Peyer's patch (tissue), 4 donors: ENCODE results near the gene ZC3H7A. TPM values are rescaled to one million over a fixed set of nuclear protein-coding genes. Genes with fewer than 3 reads are reported as not detected.

Experiments used
- DNase-seq, 3 donors: peaks; one replicate each; pipeline ENCODE4 v3.0.0-alpha.2; 2017 to 2019
- H3K27ac ChIP-seq, 4 donors: fragments of 200-600 bp; sonication (generic); one replicate each; pipeline ENCODE4 v1.5.1; 2016 to 2019
- H3K27me3 ChIP-seq, 2 donors: fragments of 200-600 bp; sonication (generic); one replicate each; pipeline ENCODE4 v1.5.1; 2019
- H3K36me3 ChIP-seq, 3 donors: fragments of 200-600 bp; sonication (generic); one replicate each; pipeline ENCODE4 v1.5.1; 2016 to 2019
- H3K4me1 ChIP-seq, 4 donors: fragments of 200-600 bp; sonication (generic); one replicate each; pipeline ENCODE4 v1.5.1; 2016 to 2019
- H3K4me3 ChIP-seq, 4 donors: fragments of 200-600 bp; sonication (generic); 1 replicate in 3 of 4; 2 replicates in 1 of 4; pipeline ENCODE4 v1.5.1; 2016 to 2019; ENCODE audit warnings: mild to moderate bottlenecking in 1 of 4
- H3K9me3 ChIP-seq, 4 donors: fragments of 200-600 bp; sonication (generic); one replicate each; pipeline ENCODE4 v1.5.1; 2016 to 2019; ENCODE audit warnings: mild to moderate bottlenecking in 1 of 4
- POLR2A ChIP-seq, 2 donors: fragments of 450-650 bp; IDR thresholded peaks; one replicate each; pipeline ENCODE4 v1.5.1; 2017; ENCODE audit warnings: antibody characterized with exemption in 2 of 2, mild to moderate bottlenecking in 2 of 2, moderate library complexity in 2 of 2
- total RNA-seq, 4 donors: library from RNA; depleted of rRNA; stranded (reverse); fragments of >200 nt; gene quantifications; one replicate each; pipeline ENCODE4 v1.1.0, GENCODE V29; 2016
- TF ChIP-seq, protein P1 (sequence below), 6 experiments: fragments of 450-650 bp in 4 of 6; fragments of 200-600 bp in 2 of 6; sonication (generic) in 1 of 6; IDR thresholded peaks; one replicate each; pipeline ENCODE4 v1.5.1; 2017 to 2019; ENCODE audit warnings: antibody characterized with exemption in 6 of 6, mild to moderate bottlenecking in 3 of 6, moderate library complexity in 1 of 6

Gene ZC3H7A
- total RNA-seq, 4 donors from 2014 or later, result 54.9 to 122 (median 72.5) TPM

GRCh38 chr16:11717811-11718210, 79.2 kb downstream of the ZC3H7A start:
- no peak for TF ChIP-seq POLR2A (IDR thresholded peaks at IDR 0.05)
- TF ChIP-seq, protein P1, sequence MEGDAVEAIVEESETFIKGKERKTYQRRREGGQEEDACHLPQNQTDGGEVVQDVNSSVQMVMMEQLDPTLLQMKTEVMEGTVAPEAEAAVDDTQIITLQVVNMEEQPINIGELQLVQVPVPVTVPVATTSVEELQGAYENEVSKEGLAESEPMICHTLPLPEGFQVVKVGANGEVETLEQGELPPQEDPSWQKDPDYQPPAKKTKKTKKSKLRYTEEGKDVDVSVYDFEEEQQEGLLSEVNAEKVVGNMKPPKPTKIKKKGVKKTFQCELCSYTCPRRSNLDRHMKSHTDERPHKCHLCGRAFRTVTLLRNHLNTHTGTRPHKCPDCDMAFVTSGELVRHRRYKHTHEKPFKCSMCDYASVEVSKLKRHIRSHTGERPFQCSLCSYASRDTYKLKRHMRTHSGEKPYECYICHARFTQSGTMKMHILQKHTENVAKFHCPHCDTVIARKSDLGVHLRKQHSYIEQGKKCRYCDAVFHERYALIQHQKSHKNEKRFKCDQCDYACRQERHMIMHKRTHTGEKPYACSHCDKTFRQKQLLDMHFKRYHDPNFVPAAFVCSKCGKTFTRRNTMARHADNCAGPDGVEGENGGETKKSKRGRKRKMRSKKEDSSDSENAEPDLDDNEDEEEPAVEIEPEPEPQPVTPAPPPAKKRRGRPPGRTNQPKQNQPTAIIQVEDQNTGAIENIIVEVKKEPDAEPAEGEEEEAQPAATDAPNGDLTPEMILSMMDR (IDR thresholded peaks at IDR 0.05), result no peak
- no peak for DNase-seq
- Histone ChIP-seq H3K36me3 (peaks cover 0 to 44% (median 0%) of the 10 kb centered on the region in 3 donors), H3K27me3 (no peaks in the 10 kb centered on the region), H3K9me3 (no peaks in the 10 kb centered on the region), H3K4me3 (no peak overlapping the region), H3K27ac (no peak overlapping the region), H3K4me1 (peaks cover 0 to 17% (median 0%) of the 10 kb centered on the region in 4 donors)

GRCh38 chr16:11716336-11716735, 80.7 kb downstream of the ZC3H7A start:
- H3K27ac ChIP-seq, result peak overlapping the region in 3 of 4 donors; percentile 11 to 44 (median 34)
- H3K4me1 ChIP-seq, result peaks cover 0 to 17% (median 0%) of the 10 kb centered on the region in 4 donors
- H3K9me3 ChIP-seq, result no peaks in the 10 kb centered on the region
- H3K4me3 ChIP-seq, result no peak overlapping the region
- TF ChIP-seq, protein P1 (IDR thresholded peaks at IDR 0.05), result no peak
- TF ChIP-seq POLR2A (IDR thresholded peaks at IDR 0.05), result no peak
- peaks cover 0 to 41% (median 0%) of the 10 kb centered on the region in 3 donors for H3K36me3 ChIP-seq
- H3K27me3 ChIP-seq, result no peaks in the 10 kb centered on the region
- no peak for DNase-seq

- peak overlapping the region in 2 of 4 donors; percentile 11 to 34 for H3K27ac ChIP-seq
- no peak for DNase-seq
- no peaks in the 10 kb centered on the region for H3K9me3 ChIP-seq
- TF ChIP-seq, protein P1 (IDR thresholded peaks at IDR 0.05), result no peak
- TF ChIP-seq POLR2A (IDR thresholded peaks at IDR 0.05), result no peak
- H3K4me3 ChIP-seq, result no peak overlapping the region
- H3K4me1 ChIP-seq, result peaks cover 0 to 17% (median 0%) of the 10 kb centered on the region in 4 donors
- H3K27me3 ChIP-seq, result no peaks in the 10 kb centered on the region
- peaks cover 0 to 38% (median 0%) of the 10 kb centered on the region in 3 donors for H3K36me3 ChIP-seq
Measured at GRCh38 chr16:11715246-11715947, 81.7 kb downstream of the ZC3H7A start.

DNA sequence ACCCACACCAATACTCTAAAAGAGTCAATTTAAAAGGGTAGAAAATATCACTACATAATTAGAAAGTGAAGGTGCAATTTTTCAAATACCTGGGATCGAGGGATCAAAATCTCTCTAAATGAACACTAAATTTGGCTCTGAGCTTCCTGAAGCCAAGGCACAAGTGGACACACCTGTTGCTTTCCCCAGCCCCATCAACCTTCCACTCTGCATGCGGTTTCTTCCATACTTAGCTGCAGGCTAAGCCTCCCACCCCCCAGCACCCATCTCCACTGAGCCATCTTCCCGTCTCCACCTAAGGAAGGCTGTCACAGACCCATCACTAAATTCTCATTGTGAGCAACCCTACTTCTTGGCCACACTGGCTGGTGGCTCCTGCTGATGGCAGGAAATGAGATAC, 84.9 kb downstream of the ZC3H7A start:
- TF ChIP-seq, protein P1 (IDR thresholded peaks at IDR 0.05), result no peak
- no peak for TF ChIP-seq POLR2A (IDR thresholded peaks at IDR 0.05)
- DNase-seq, result no peak
- H3K27ac ChIP-seq, result no peak overlapping the region
- no peaks in the 10 kb centered on the region for H3K27me3 ChIP-seq
- H3K9me3 ChIP-seq, result no peaks in the 10 kb centered on the region
- peaks cover 0 to 45% (median 0%) of the 10 kb centered on the region in 3 donors for H3K36me3 ChIP-seq
- peaks cover 0 to 6% (median 0%) of the 10 kb centered on the region in 4 donors for H3K4me1 ChIP-seq
- H3K4me3 ChIP-seq, result no peak overlapping the region

- Histone ChIP-seq H3K36me3 (peaks cover 0 to 50% (median 0%) of the 10 kb centered on the region in 3 donors), H3K27ac (no peak overlapping the region)
Measured at GRCh38 chr16:11711662-11712061, 85.4 kb downstream of the ZC3H7A start.

More at GRCh38 chr16:11711662-11712061, 85.4 kb downstream of the ZC3H7A start:
- no peak for DNase-seq
- no peak overlapping the region for H3K4me3 ChIP-seq
- peaks cover 0 to 6% (median 0%) of the 10 kb centered on the region in 4 donors for H3K4me1 ChIP-seq
- no peaks in the 10 kb centered on the region for H3K27me3 ChIP-seq
- no peaks in the 10 kb centered on the region for H3K9me3 ChIP-seq
- TF ChIP-seq, protein P1 (IDR thresholded peaks at IDR 0.05), result no peak
- no peak for TF ChIP-seq POLR2A (IDR thresholded peaks at IDR 0.05)
